ENCODE results near the gene CCDC54. TPM values are rescaled to one million over a fixed set of nuclear protein-coding genes. Genes with fewer than 3 reads are reported as not detected.

The CCDC54 gene
- total RNA-seq, 4 donors from 2014 or later: not detected

DNA sequence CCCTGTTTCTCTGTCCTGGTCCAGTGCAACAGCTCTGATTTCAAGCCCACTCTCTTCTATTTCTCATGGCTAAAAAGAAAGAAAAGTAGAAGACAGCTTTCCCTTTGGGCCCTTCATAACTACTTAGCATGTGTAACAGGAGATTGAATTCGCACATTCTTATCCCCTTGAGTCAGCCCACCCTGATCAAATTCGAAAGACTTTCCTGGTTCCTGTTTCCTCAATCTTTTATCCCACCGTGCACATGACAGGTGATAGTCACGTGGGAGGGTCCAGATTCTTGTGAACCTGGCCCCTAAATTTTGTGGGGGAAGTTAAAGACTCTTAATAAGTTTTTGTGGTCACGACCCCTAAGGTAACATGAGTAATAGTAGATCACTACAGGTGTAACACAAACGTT is 4.7 kb upstream of the CCDC54 start:
- WGBS, 2 donors: 72 to 76% methylated on average over 6 of the region's 6 CpGs

DNA sequence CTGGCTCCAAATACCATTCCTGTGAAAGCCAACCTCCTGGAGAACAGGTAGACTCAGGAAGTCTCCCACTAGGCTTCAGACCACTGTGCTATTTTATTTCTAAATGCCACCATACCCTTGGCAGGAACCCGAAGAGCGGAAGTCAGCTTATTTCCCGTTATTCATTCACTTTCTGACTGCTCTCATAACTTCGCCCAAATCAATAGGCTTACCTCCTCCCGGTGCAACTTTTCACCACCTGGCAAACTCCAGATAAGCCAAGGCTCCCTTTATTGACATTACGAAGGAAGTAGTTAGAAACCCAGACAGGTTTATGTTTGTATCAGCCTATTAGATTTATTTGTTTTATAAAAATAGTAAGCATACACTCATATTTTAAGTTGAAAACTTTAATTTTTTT is 3.3 kb upstream of the CCDC54 start:
- TF ChIP-seq POLR2A (IDR thresholded peaks at IDR 0.05): no peak
- TF ChIP-seq, protein P1, sequence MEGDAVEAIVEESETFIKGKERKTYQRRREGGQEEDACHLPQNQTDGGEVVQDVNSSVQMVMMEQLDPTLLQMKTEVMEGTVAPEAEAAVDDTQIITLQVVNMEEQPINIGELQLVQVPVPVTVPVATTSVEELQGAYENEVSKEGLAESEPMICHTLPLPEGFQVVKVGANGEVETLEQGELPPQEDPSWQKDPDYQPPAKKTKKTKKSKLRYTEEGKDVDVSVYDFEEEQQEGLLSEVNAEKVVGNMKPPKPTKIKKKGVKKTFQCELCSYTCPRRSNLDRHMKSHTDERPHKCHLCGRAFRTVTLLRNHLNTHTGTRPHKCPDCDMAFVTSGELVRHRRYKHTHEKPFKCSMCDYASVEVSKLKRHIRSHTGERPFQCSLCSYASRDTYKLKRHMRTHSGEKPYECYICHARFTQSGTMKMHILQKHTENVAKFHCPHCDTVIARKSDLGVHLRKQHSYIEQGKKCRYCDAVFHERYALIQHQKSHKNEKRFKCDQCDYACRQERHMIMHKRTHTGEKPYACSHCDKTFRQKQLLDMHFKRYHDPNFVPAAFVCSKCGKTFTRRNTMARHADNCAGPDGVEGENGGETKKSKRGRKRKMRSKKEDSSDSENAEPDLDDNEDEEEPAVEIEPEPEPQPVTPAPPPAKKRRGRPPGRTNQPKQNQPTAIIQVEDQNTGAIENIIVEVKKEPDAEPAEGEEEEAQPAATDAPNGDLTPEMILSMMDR (IDR thresholded peaks at IDR 0.05): no peak
- H3K27me3 ChIP-seq: no peaks in the 10 kb centered on the region
- no peaks in the 10 kb centered on the region for H3K9me3 ChIP-seq
- 56 to 81% methylated on average over 6 of the region's 6 CpGs for WGBS, 2 donors
- DNase-seq: no peak
- H3K36me3 ChIP-seq: no peaks in the 10 kb centered on the region
- H3K4me3 ChIP-seq: no peak overlapping the region
- H3K4me1 ChIP-seq: no peaks in the 10 kb centered on the region
- intact Hi-C loops (cut with DNase I): no loop called here
- no peak overlapping the region for H3K27ac ChIP-seq

More for the DNA sequence above, 4.7 kb upstream of the CCDC54 start:
- intact Hi-C loops (cut with DNase I): no loop called here
- H3K4me3 ChIP-seq: no peak overlapping the region
- H3K36me3 ChIP-seq: no peaks in the 10 kb centered on the region
- H3K9me3 ChIP-seq: no peaks in the 10 kb centered on the region
- no peak for DNase-seq
- H3K27ac ChIP-seq: no peak overlapping the region
- H3K4me1 ChIP-seq: no peaks in the 10 kb centered on the region
- no peak for TF ChIP-seq POLR2A (IDR thresholded peaks at IDR 0.05)
- TF ChIP-seq, protein P1 (IDR thresholded peaks at IDR 0.05): no peak
- H3K27me3 ChIP-seq: no peaks in the 10 kb centered on the region

DNA sequence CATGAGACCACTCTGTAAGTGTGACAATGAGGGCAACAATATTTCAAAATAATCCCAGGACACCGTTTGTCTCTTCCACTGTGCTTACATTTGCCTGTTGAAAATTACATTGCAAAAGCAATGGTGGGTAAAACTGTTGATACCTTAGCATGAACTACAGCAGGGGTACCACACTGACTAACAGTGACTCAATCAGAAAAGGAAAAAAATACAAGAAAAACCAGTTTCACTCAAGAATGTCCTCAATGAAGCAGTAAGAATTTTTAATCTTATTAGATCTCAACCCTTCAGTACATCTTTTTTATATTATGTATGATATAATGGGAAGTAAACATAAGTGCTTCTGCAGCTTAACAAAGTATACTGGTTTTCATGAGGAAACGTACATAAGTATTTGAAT is 1.6 kb upstream of the CCDC54 start:
- Histone ChIP-seq H3K9me3 (no peaks in the 10 kb centered on the region), H3K36me3 (no peaks in the 10 kb centered on the region), H3K27ac (no peak overlapping the region), H3K27me3 (no peaks in the 10 kb centered on the region), H3K4me1 (no peaks in the 10 kb centered on the region), H3K4me3 (no peak overlapping the region)
- intact Hi-C loops (cut with DNase I): no loop called here
- DNase-seq: no peak
- WGBS, 2 donors: 43 to 72% methylated on average over 2 of the region's 2 CpGs
- no peak for TF ChIP-seq POLR2A (IDR thresholded peaks at IDR 0.05)
- TF ChIP-seq, protein P1 (IDR thresholded peaks at IDR 0.05): no peak

DNA sequence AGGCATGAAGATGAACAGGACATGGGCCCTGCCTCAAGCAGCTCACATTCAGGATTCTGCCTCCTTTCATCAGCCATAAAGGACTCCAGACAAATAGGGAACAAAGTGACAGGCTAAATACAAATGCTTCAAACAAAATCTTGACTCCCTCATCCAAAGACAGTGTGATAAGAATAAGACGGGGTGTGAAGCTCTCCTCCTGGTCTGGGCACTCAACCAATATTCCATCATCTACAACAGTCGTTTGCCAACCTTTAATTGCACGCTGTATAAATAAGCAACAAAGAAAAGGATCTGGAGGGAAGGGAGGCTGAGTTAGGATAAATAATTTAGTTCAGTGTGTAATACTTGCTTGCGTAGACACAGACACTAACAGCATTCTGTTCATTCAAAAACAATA is 5.4 kb downstream of the CCDC54 start:
- DNase-seq: no peak
- H3K27ac ChIP-seq: no peak overlapping the region
- 35 to 43% methylated on average over 4 of the region's 4 CpGs for WGBS, 2 donors

DNA sequence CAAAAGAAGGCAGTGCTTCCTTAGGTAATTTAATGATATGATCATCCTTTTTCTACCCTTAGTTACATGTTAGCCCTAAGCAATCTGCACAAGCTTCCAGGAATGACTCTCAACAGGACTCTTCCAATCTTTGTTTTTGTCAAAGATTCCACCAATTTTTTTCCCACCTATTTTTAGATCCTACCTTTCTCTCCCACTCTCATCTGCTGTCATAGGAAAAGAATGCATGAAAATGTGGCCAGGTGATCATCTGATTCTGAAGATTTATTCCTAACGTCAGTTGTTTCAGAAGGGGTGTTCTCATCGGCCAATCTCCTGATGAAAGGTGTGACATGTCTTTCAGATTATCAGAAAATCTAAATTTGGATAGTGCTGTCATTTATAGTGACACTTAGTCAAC is 7.2 kb downstream of the CCDC54 start:
- Histone ChIP-seq H3K4me1 (no peaks in the 10 kb centered on the region), H3K27ac (no peak overlapping the region), H3K27me3 (no peaks in the 10 kb centered on the region), H3K36me3 (no peaks in the 10 kb centered on the region), H3K9me3 (no peaks in the 10 kb centered on the region), H3K4me3 (no peak overlapping the region)
- TF ChIP-seq, protein P1 (IDR thresholded peaks at IDR 0.05): no peak
- TF ChIP-seq POLR2A (IDR thresholded peaks at IDR 0.05): no peak
- DNase-seq: no peak
- 86 to 88% methylated on average over 2 of the region's 2 CpGs for WGBS, 2 donors
- intact Hi-C loops (cut with DNase I): no loop called here

More for the DNA sequence above, 5.4 kb downstream of the CCDC54 start:
- no peak for TF ChIP-seq POLR2A (IDR thresholded peaks at IDR 0.05)
- TF ChIP-seq, protein P1 (IDR thresholded peaks at IDR 0.05): no peak
- Histone ChIP-seq H3K36me3 (no peaks in the 10 kb centered on the region), H3K4me3 (no peak overlapping the region), H3K4me1 (no peaks in the 10 kb centered on the region), H3K27me3 (no peaks in the 10 kb centered on the region), H3K9me3 (no peaks in the 10 kb centered on the region)
- intact Hi-C loops (cut with DNase I): no loop called here
